ENCODE measurements around the gene DBH.

GRCh38 chr9:133701981-133702797, 66.0 kb downstream of the DBH start:
- no peak for TF ChIP-seq EZH2 (IDR thresholded peaks at IDR 0.05)
- TF ChIP-seq POLR2AphosphoS5 (IDR thresholded peaks at IDR 0.05; ENCODE audit: borderline replicate concordance, low read depth, low read length): 0 out of 2 replicates have a peak, but pooled peaks have one; percentile 33

Measured in SK-N-MC (cell line).